Prostate gland (tissue), 2 donors: ENCODE measurements around the gene LHCGR.

Source experiments
- CTCF ChIP-seq, 4 experiments: fragments of 200-600 bp in 2 of 4; fragments of 450-650 bp in 2 of 4; sonication (generic) in 2 of 4; IDR thresholded peaks; 1 replicate in 3 of 4; 2 replicates in 1 of 4; pipeline ENCODE4 v1.5.1; 2016 to 2019; ENCODE audit warnings: antibody characterized with exemption in 4 of 4, mild to moderate bottlenecking in 2 of 4, moderate library complexity in 2 of 4
- POLR2A ChIP-seq: fragments of 450-650 bp; IDR thresholded peaks from one replicate; pipeline ENCODE4 v1.6.1; 2016; ENCODE audit warnings: antibody characterized with exemption, mild to moderate bottlenecking
- POLR2AphosphoS5 ChIP-seq: sonication (generic); formaldehyde crosslinking; IDR thresholded peaks from one replicate; pipeline ENCODE4 v1.6.1; 2017; ENCODE audit warnings: antibody characterized with exemption

GRCh38 chr2:48760826-48761225 lies 5.3 kb upstream of the LHCGR start:
- TF ChIP-seq CTCF (IDR thresholded peaks at IDR 0.05): no peak
- no peak for TF ChIP-seq POLR2A
- TF ChIP-seq POLR2AphosphoS5: no peak
